ENCODE results near the gene FAM185A.
"Not testable (repeated sequence)": the region's sequence is repeated elsewhere in the genome, so short reads cannot be mapped to it uniquely, and the experiment has no call there.

FAM185A gene

GRCh38 chr7:102770467-102770866 is 21.7 kb downstream of the FAM185A start:
- not testable (repeated sequence) for H3K27me3 ChIP-seq (ENCODE audit: insufficient read depth, low read depth); H3K4me2 ChIP-seq; H4K20me1 ChIP-seq (ENCODE audit: insufficient read depth); H3K4me1 ChIP-seq (ENCODE audit: low read depth, poor library complexity, severe bottlenecking); H3K79me2 ChIP-seq (ENCODE audit: insufficient read depth, low read depth); H3K36me3 ChIP-seq (ENCODE audit: insufficient read depth); H3K9ac ChIP-seq; H2AFZ ChIP-seq (ENCODE audit: low read depth); H3K4me3 ChIP-seq (IDR thresholded peaks at IDR 0.05; ENCODE audit: insufficient read depth, low read depth, low read length); H3K27ac ChIP-seq

- H3K27me3 ChIP-seq (ENCODE audit: insufficient read depth, low read depth); H4K20me1 ChIP-seq (ENCODE audit: insufficient read depth); H3K4me2 ChIP-seq: not testable (repeated sequence)
Measured at GRCh38 chr7:102776217-102776616, 27.4 kb downstream of the FAM185A start.

GRCh38 chr7:102778663-102779062 is 29.9 kb downstream of the FAM185A start:
- not testable (repeated sequence) for H2AFZ ChIP-seq (ENCODE audit: low read depth); H3K27me3 ChIP-seq (ENCODE audit: insufficient read depth, low read depth); H3K4me3 ChIP-seq (IDR thresholded peaks at IDR 0.05; ENCODE audit: insufficient read depth, low read depth, low read length); H3K4me1 ChIP-seq (ENCODE audit: low read depth, poor library complexity, severe bottlenecking); H3K36me3 ChIP-seq (ENCODE audit: insufficient read depth); H4K20me1 ChIP-seq (ENCODE audit: insufficient read depth); H3K27ac ChIP-seq; H3K4me2 ChIP-seq; H3K79me2 ChIP-seq (ENCODE audit: insufficient read depth, low read depth); H3K9ac ChIP-seq

More at GRCh38 chr7:102776217-102776616, 27.4 kb downstream of the FAM185A start:
- H3K4me3 ChIP-seq (IDR thresholded peaks at IDR 0.05; ENCODE audit: insufficient read depth, low read depth, low read length); H3K4me1 ChIP-seq (ENCODE audit: low read depth, poor library complexity, severe bottlenecking); H3K27ac ChIP-seq; H2AFZ ChIP-seq (ENCODE audit: low read depth); H3K36me3 ChIP-seq (ENCODE audit: insufficient read depth); H3K79me2 ChIP-seq (ENCODE audit: insufficient read depth, low read depth); H3K9ac ChIP-seq: not testable (repeated sequence)

GRCh38 chr7:102780926-102781325 is 32.1 kb downstream of the FAM185A start:
- not testable (repeated sequence) for H3K79me2 ChIP-seq (ENCODE audit: insufficient read depth, low read depth); H3K36me3 ChIP-seq (ENCODE audit: insufficient read depth); H3K27ac ChIP-seq; H3K4me2 ChIP-seq; H3K27me3 ChIP-seq (ENCODE audit: insufficient read depth, low read depth); H3K4me1 ChIP-seq (ENCODE audit: low read depth, poor library complexity, severe bottlenecking); H3K9ac ChIP-seq; H3K4me3 ChIP-seq (IDR thresholded peaks at IDR 0.05; ENCODE audit: insufficient read depth, low read depth, low read length); H4K20me1 ChIP-seq (ENCODE audit: insufficient read depth); H2AFZ ChIP-seq (ENCODE audit: low read depth)

- H2AFZ ChIP-seq (ENCODE audit: low read depth); H3K27me3 ChIP-seq (ENCODE audit: insufficient read depth, low read depth); H3K4me1 ChIP-seq (ENCODE audit: low read depth, poor library complexity, severe bottlenecking); H3K27ac ChIP-seq; H3K9ac ChIP-seq; H4K20me1 ChIP-seq (ENCODE audit: insufficient read depth); H3K4me3 ChIP-seq (IDR thresholded peaks at IDR 0.05; ENCODE audit: insufficient read depth, low read depth, low read length); H3K36me3 ChIP-seq (ENCODE audit: insufficient read depth); H3K79me2 ChIP-seq (ENCODE audit: insufficient read depth, low read depth); H3K4me2 ChIP-seq: not testable (repeated sequence)
Measured at GRCh38 chr7:102788770-102789169, 40.0 kb downstream of the FAM185A start.

GRCh38 chr7:102790364-102791100 is 41.7 kb downstream of the FAM185A start:
- not testable (repeated sequence) for H4K20me1 ChIP-seq (ENCODE audit: insufficient read depth); H3K9ac ChIP-seq; H3K4me1 ChIP-seq (ENCODE audit: low read depth, poor library complexity, severe bottlenecking); H3K79me2 ChIP-seq (ENCODE audit: insufficient read depth, low read depth); H3K27me3 ChIP-seq (ENCODE audit: insufficient read depth, low read depth); H3K27ac ChIP-seq; H3K4me3 ChIP-seq (IDR thresholded peaks at IDR 0.05; ENCODE audit: insufficient read depth, low read depth, low read length); H2AFZ ChIP-seq (ENCODE audit: low read depth); H3K4me2 ChIP-seq; H3K36me3 ChIP-seq (ENCODE audit: insufficient read depth)

GRCh38 chr7:102791367-102791766 is 42.6 kb downstream of the FAM185A start:
- H3K9ac ChIP-seq; H4K20me1 ChIP-seq (ENCODE audit: insufficient read depth); H3K4me1 ChIP-seq (ENCODE audit: low read depth, poor library complexity, severe bottlenecking); H3K4me3 ChIP-seq (IDR thresholded peaks at IDR 0.05; ENCODE audit: insufficient read depth, low read depth, low read length); H3K27me3 ChIP-seq (ENCODE audit: insufficient read depth, low read depth); H3K27ac ChIP-seq; H2AFZ ChIP-seq (ENCODE audit: low read depth); H3K79me2 ChIP-seq (ENCODE audit: insufficient read depth, low read depth); H3K4me2 ChIP-seq; H3K36me3 ChIP-seq (ENCODE audit: insufficient read depth): not testable (repeated sequence)

- not testable (repeated sequence) for H3K79me2 ChIP-seq (ENCODE audit: insufficient read depth, low read depth); H3K27me3 ChIP-seq (ENCODE audit: insufficient read depth, low read depth); H3K27ac ChIP-seq; H2AFZ ChIP-seq (ENCODE audit: low read depth); H3K4me2 ChIP-seq; H3K36me3 ChIP-seq (ENCODE audit: insufficient read depth); H3K4me1 ChIP-seq (ENCODE audit: low read depth, poor library complexity, severe bottlenecking); H3K9ac ChIP-seq; H3K4me3 ChIP-seq (IDR thresholded peaks at IDR 0.05; ENCODE audit: insufficient read depth, low read depth, low read length); H4K20me1 ChIP-seq (ENCODE audit: insufficient read depth)
Measured at GRCh38 chr7:102791831-102792230, 43.0 kb downstream of the FAM185A start.

- not testable (repeated sequence) for H3K9ac ChIP-seq; H3K79me2 ChIP-seq (ENCODE audit: insufficient read depth, low read depth); H3K27me3 ChIP-seq (ENCODE audit: insufficient read depth, low read depth); H3K27ac ChIP-seq; H3K4me1 ChIP-seq (ENCODE audit: low read depth, poor library complexity, severe bottlenecking); H3K36me3 ChIP-seq (ENCODE audit: insufficient read depth); H2AFZ ChIP-seq (ENCODE audit: low read depth); H4K20me1 ChIP-seq (ENCODE audit: insufficient read depth); H3K4me3 ChIP-seq (IDR thresholded peaks at IDR 0.05; ENCODE audit: insufficient read depth, low read depth, low read length); H3K4me2 ChIP-seq
Measured at GRCh38 chr7:102794567-102794966, 45.8 kb downstream of the FAM185A start.

- not testable (repeated sequence) for H3K9ac ChIP-seq; H3K4me2 ChIP-seq; H3K79me2 ChIP-seq (ENCODE audit: insufficient read depth, low read depth); H3K4me1 ChIP-seq (ENCODE audit: low read depth, poor library complexity, severe bottlenecking); H3K27me3 ChIP-seq (ENCODE audit: insufficient read depth, low read depth); H3K36me3 ChIP-seq (ENCODE audit: insufficient read depth); H2AFZ ChIP-seq (ENCODE audit: low read depth); H4K20me1 ChIP-seq (ENCODE audit: insufficient read depth); H3K4me3 ChIP-seq (IDR thresholded peaks at IDR 0.05; ENCODE audit: insufficient read depth, low read depth, low read length); H3K27ac ChIP-seq
Measured at GRCh38 chr7:102795987-102796595, 47.3 kb downstream of the FAM185A start.
